Stromal cell of bone marrow (primary cell): ENCODE results near the gene TREML4.

Experiments used
- DNase-seq: peaks from one replicate; pipeline ENCODE4 v3.0.0-alpha.2; 2012; ENCODE audit warnings: low read depth

Gene TREML4

GRCh38 chr6:41286544-41287346 is 58.6 kb downstream of the TREML4 start, which contains the start of gene TREM1:
TSS of gene TREM1 (minus strand) at chr6:41286682. CDS start at chr6:41286655, 27 bp downstream.
- peak; percentile 83 for DNase-seq

- peak; percentile 33 for DNase-seq
Observed at GRCh38 chr6:41288030-41288753, 60.0 kb downstream of the TREML4 start.
